Activated effector memory CD4-positive, alpha-beta T cell treated with Interleukin-2 at 50 U/mL for 16 hours (primary cell): Measurements from ENCODE around the gene PLA2G6.
A peak's percentile ranks its signal among the peaks of the same experiment; 100 is the strongest.

Source experiments
- DNase-seq: peaks from one replicate; pipeline ENCODE4 v3.0.0-alpha.2; 2020

PLA2G6 gene, protein sequence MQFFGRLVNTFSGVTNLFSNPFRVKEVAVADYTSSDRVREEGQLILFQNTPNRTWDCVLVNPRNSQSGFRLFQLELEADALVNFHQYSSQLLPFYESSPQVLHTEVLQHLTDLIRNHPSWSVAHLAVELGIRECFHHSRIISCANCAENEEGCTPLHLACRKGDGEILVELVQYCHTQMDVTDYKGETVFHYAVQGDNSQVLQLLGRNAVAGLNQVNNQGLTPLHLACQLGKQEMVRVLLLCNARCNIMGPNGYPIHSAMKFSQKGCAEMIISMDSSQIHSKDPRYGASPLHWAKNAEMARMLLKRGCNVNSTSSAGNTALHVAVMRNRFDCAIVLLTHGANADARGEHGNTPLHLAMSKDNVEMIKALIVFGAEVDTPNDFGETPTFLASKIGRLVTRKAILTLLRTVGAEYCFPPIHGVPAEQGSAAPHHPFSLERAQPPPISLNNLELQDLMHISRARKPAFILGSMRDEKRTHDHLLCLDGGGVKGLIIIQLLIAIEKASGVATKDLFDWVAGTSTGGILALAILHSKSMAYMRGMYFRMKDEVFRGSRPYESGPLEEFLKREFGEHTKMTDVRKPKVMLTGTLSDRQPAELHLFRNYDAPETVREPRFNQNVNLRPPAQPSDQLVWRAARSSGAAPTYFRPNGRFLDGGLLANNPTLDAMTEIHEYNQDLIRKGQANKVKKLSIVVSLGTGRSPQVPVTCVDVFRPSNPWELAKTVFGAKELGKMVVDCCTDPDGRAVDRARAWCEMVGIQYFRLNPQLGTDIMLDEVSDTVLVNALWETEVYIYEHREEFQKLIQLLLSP

DNA sequence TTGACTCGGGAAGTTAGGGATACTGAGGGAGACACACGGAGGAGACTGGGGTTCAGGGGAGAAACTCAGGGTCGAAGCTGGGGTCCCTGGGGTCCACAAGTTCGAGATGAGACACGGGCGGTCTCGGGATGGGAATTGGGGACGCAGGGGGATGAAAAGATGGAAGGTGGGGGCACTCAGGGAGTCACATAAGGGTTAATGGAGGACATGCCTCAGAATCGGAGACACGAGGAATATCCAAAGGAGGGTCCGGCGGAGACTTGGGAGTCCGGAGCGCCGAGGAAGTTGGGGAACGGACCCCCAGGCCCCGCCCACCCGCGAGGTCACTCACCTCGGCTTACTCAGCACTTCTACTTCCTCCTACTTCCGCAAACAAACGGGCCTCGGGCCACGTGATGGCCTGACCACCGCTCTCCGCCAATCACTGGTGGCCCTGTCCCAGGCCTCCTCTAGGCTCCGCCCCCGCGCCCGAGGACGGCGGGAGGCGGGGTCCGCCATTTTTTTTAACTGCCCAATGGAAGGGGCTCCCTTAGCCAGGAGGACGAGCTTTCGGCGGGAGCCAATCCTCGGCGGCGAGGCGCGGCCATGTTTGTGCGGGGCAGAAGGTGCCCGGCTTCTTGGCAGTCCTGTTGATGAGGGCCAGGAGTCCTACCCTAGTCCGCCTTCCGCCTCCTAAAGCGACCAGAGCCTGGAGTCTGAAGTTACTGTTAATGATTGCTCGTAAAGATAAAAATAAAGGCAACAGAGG, at the start of gene PLA2G6:
Gene PLA2G6, minus strand, starts transcription at position 378 of the 748 bp plus-strand sequence. CDS start 12,404 bp downstream, outside the sequence.
- peak; percentile 97 for DNase-seq

DNA sequence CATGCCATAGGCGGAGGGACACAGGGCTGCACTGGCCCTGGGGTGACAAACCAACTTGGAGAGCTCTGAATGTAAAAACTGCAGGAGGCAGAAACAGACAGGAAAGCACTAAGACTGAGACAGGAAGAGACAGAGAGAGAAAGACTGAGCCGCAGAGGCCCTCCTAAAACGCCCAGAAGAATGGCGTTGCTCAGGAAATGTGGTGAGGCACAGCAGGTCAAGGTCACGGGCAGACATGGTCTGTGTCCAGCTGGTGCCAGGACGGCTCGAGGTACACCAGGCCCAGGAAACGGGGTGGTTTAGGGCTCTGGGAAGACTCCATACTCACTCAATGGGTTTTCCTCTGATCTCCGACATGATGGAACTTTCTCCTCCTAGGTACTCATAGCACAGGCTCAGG, 49.3 kb upstream of the PLA2G6 start:
- DNase-seq: no peak

DNA sequence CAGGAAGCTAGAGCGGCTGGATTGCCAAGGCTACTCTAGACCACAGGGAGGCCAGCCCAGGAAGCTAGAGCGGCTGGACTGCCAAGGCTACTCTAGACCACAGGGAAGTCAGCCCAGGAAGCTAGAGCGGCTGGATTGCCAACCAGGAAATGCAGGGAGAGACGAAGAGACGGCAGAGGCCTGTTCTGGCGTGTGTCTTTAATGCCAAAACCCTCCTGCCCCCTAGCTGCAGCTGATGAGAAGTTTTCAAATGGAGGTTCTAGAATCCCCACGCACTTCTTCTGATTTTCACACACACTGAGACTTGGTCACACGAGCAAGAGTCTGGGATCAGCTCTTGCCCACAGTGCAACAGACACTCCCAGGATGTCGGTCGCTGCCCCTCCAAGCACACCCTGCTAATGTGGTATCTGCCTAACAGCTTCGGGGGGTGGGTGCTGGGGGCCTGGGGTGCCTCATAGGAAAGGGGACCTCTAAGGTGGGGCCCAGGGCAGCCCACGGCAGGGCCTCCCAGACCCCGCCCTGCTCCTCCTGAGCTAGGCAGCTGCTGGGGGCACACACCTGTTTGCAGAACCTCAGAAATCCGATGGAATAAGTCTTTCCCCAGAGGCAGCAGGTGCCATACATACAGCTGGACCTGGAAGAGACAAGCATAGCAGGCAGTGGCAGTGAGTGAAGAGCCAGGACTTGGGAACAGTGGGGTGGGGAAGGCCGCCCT, 48.6 kb upstream of the PLA2G6 start:
- peak; percentile 32 for DNase-seq

DNA sequence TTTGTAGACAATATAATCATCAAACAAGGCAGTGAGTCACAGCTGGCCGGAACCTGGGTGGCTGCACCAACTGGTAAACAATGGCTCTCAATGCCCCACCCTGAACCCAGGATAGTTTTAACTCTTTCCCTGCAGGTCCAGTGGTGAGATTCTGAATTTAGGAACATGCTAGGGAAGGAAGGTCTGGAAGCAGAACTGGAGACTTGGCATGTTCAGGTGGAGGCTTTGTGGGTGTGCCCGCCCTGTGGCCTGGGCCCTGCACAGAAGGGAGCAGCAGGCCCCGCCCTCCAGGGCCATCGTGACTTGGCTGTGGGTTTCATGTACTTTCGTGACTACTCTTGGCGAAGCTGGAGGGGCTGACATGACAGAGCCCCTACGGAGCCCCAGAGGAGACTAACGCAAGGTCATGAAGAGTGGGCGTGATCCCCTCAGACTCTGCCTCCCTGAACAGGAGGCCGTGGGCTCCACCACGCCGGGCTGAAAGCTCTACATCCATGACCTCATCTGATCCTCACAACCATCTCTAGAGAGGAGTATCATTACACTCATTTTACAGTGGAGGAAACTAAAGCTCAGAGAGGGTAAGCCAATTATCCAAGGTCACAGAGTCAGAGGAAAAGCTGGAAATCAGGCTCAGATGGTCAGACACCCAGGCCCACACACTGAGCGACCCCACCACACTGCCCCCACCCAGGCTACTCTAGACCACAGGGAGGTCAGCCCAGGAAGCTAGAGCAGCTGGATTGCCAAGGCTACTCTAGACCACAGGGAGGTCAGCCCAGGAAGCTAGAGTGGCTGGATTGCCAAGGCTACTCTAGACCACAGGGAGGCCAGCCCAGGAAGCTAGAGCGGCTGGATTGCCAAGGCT, 47.5 kb upstream of the PLA2G6 start:
- DNase-seq: peak; percentile 21

DNA sequence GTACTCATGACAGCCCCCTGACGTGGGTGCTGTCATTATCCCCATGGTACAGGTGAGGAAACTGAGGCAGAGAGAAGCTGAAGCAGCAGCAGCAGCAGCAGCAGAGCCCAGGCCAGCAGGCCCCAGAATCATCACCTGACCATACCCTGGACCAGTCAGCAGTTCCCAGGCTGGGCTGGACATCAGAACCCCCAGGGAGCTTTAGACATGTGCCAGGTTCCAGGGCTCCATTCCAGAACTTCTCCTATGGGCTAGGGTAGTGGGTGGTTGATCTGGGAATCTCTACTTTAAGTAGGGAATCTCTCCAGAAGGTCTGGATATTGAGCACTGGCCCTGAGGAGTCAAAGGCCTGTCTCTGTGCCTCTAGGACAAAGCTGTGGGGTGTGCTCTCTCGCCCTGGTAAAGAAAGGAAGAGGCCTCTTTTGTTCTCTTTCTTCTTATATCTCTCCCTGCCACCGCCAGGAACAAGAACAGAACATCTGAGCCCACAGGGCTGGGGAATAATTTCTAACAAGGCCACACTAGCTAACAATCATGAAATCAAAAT, 46.8 kb upstream of the PLA2G6 start:
- DNase-seq: no peak

DNA sequence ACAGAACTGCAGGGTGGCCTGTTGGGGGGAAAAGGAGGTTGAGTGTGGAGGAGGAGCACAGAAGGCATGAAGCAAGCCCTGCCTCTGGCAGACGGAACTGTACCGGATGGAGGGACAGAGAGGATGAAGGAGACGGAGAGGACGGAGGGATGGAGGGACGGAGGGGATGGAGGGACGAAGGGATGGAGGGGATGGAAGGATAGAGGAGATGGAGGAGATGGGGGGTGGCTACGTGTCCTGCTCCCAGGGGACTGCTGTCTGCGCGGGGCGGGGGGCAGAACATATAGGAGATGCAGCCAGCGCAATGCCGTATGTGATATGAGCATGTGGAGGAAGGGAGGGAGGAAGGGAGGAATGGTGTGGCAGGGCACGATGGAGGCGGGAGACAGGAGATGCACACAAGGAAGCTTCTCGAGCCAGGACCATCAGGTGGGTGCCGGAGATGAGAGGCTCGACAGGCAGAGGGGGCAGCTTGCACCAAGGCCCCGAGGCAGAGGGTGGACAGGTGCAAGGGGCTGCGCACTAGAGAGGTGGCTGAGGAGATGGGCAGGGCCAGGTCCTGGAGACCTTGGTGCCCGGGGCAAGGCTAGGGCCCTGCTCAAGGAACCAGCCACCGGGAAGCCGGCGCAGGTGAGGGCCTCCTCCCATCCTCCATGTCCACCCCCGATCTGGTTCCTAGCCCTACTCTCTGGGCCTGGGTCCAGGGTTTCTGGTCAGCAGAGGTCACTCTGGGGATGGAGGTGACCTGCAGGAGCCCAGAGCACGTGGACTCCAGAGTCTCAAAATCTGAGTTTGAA, 45.4 kb upstream of the PLA2G6 start:
- no peak for DNase-seq

DNA sequence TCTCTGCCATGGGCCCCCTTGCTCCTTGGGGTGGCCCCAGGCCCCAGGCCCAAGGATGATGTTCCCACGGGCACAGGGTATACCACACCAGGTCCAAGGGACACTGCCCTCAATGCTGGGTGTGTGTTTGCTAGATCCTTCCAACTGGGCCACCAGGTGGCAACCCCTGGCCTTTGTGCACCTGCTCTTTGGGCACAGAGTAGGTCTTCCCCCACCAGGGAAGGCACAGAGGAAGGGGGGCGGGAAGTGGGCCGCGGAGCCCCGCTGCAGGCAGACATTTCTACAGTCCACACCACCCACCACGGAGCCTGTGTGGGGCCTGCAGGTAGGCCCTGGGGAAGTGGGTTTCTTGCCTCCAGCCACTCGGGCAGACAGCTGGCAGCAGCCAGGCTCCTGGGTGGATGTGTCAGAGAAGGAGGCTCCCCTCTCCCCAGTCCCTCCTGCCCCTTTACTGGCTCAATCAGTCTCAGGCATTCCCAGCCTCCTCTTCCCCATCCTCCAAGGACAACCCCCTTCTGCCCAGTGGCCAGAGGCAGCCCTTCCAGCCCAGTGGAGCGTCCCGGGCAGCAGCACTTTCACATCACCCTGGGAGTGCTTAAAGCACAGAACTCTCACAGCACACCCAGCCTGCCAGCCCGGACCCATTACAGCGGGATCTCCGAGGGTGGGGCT, 41.8 kb upstream of the PLA2G6 start:
- DNase-seq: no peak

DNA sequence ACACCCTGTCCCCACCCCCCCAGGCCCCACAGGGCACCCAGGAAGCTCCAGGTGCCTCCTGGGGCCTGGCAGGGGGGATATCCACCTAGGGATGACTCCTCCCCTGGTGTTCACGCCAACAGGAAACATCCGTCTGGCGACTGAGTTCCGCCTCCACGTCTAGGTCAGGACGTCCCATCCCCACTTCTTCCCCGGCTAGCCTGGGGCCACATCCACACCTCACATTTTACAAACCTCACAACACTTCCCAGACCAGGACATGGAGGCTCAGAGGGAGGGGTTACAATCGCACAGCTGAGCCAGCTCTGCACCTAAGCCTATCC, 41.1 kb upstream of the PLA2G6 start:
- DNase-seq: no peak

DNA sequence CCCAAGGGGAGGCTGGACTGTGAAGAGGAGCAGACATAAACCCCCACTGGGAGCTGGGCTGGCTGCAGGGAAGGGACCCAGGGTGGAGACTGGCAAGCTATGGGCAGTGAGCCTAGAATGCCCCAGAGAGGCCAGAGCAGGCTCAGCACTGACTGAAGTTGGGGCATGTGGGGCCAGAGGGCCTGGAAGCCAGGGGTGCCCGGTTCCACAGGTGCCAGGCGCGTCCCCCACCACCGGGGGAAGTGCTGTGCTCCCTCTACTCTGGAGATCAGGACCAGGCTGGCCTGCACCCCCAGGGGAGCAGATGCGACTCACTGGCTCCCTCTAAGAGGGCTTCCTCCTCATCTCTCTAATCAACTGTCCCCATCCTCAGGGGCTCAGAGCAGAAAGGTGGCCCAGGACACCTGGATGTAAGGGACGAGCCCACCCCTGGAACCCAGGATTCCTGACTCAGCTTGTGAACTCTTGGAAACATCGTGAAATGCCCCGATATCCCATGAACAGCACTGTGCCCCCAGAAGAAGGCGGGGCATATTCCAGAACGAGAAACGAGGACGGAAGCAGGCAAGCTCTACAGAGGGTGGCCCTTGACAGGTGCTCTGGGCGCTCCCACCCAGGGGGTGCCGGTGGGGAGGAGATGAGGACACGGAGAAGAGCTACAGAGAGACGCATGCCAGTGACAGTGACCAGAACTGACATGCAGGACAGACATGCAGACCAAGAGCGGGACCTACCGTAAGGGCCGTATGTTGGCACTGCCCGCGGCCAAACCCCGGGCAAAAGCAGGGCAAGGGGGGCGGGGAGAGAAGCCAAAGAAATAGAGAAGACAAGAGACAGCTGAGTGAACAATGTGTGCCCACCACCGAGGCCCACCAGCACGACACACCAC, 40.5 kb upstream of the PLA2G6 start:
- DNase-seq: no peak

DNA sequence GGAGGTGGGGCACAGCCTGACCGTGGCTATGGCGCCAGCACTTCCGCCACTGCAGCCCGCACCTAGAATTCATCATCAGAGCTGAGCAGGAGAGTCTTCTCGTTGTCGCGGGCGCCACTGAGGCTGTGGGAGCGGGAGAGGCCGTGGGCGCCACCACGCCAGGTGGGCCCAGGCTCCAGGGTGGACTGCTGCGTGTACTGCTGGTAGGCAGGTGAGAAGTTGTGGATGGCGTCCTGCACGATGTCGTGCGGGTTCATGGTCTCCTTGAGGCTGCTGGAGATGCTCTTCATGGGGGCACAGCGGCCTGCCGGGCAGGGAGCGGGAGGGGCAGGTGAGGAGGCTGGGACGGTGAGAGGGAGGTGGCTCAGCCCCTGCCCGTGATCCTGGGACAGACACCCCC, 39.8 kb upstream of the PLA2G6 start:
- no peak for DNase-seq

DNA sequence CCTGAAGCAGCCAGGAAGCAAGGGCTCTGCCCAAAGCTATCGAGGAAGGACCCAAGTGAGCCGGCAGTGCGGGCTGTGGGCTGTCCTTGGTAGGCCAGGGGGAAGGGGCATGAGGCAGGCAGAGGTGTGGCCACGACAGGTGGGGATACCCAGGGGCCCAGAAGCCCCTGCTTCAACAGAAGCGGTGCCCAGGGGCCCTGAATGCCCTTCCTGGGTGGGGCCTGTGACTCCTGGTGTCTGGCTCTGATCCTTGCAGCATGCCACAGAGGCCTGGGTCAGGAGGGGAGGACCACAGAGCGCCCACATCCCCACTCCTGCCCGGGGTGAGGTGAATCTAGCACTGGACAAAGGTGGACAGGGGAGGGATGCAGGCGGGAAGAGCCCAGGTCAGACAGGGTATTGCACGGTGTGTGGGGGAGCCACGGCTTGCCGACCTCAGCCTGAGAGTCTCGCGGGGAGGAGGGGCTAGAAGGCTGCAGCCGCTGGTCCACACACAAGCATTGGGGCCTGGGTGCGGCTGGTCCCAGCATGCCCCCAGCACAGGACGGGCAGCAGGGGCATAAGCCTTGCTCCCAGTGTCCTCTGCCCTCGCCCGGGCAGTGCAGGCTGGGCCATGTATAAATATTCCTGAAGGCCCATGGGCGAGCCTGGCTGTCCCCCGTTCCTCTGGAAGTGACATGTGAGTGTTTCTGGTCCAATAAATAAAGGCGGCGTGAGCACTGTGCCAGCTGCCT, 39.2 kb upstream of the PLA2G6 start:
- DNase-seq: no peak

DNA sequence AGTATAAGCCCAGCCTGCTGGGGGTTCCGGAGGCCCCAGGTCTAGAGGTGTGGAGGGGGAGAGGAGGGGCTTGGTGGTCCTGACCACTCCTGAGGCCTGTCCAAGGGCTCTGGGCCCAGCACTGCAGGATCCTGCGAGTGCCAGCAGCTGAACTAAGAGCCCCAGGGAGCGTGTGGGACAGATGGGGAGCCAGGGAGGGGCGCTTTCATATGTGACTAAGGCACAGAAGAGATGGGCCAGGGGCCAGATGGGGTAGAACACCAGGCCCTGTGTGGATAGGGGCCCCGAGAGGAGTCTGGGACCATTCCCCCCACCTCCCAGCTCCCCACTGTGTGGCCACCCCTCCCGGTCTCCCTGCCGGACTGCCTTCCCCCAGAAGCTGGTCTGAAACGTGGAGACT, 38.5 kb upstream of the PLA2G6 start:
- DNase-seq: no peak

DNA sequence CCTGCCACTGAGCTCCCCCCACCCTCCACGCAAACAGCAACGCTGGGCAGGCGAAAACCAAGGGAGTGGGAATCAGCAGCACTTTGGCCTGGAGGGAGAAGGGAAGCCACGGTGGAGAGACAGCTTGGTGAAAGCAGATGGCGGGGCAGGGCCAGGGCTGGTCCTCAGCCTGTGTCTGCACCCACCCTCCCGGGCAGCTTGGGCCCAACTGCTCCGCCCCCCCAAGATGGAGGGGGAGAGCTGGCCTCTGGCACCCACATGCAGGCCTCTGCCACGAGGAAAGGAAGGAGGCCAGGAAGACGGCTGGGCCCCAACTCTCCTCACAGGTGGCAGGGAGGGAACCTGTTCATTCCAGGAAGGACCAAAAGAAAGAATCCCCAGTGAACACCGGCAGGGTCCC, 38.0 kb upstream of the PLA2G6 start:
- DNase-seq: no peak

DNA sequence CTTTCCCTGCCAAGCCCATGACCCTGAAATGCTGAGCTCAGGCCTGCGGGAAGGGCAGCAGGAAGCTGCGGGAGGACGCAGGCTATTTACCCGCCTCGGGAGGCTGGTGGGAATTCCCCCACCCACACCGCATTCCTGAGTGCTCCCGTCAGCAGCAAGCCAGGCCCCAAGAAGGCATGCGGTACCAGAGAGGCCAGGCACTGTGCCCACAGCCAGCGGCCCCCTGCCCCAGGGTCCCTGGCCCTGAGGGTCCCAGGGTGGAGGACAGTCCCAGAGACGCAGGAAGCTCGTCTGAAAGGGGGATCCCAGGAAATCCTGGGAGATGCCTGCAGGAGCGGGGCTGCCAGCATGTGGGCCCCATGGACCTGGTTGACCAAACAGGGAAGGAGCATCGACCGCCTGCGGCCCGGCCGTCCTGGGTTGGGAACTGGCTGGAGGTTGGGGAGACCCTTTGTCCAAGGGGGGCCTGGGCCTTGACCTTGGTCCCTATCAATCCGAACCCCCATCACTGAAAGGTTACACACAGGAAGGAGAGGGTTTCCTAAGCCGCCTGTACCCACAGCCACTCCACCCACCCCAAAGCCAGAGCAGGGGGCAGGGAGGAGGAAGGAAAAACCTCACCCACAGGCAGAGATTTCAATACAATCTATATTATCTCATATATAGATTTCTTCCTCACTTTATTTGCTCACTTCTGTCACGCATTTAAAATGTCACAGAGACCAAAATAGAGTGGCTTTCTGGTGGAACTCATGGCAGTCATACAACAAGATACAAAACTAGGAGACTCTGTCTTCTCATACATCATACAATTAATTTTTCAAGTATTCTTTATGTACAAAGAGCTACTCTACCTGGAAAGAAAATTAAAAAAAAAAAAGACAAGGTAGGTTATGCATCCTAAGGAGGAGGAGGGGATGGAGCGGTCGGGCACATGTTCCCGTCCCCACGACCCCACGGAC, 37.3 kb upstream of the PLA2G6 start:
- DNase-seq: no peak

DNA sequence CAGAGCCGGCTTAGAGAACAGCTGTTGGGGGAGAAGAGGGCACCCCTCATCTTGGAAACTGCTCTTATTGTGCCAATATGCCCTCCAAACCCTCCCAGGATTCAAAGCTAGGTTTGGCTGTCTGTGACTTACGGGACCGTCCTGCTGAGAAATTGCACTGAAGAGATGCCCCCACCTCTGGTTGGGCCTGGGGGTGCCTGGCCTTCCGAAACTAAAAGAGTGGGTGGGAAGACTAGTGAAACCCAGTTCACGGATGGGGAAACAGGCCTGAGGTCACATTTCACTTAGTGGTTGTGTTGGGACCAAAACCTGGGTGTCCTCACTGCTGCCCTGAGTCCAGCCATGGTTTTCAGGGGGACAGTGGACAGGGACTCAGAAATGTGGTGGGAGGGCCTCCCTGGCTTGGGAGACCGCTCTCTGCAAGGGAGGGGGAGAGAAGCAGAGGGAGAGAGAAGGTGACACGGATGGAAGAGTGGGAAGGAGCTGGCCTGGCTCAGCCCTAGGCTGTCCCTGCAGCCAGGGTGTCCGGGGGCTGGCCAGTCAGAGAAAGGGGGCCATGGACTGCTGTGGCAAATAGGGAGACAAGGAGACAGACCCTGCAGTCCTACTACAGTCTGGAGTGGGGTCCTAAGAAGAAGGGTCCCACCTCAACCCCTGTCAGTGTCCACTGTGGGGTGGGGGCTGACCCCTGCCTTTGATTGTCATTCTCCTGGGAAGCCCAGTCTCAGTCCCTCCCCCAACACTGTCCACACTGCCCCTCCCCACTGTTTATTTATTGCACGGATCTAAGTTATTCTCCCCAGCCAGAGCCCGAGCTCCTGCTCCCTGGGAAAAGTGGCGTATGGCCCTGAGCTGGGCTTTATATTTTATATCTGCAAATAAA, 33.8 kb upstream of the PLA2G6 start:
- no peak for DNase-seq
